HepG2 (cell line): Measurements from ENCODE around the gene HECTD1. TPM values are rescaled to one million over a fixed set of nuclear protein-coding genes. Genes with fewer than 3 reads are reported as not detected.

Source experiments
- ESRRA ChIP-seq: sonication (generic); formaldehyde crosslinking; IDR thresholded peaks from 2 replicates; pipeline ENCODE4 v1.5.1; 2020; ENCODE audit warnings: mild to moderate bottlenecking, low read depth, missing genetic modification reagents
- ETV5 ChIP-seq: IDR thresholded peaks from 2 replicates; pipeline ENCODE4 v1.6.1; 2018; ENCODE audit warnings: missing biosample characterization, missing genetic modification reagents, inconsistent platforms, borderline replicate concordance
- MED1 ChIP-seq: sonication (generic); formaldehyde crosslinking; IDR thresholded peaks from 2 replicates; pipeline ENCODE4 v1.4.0; 2020; ENCODE audit warnings: missing genetic modification reagents
- MEIS1 ChIP-seq: sonication (generic); formaldehyde crosslinking; IDR thresholded peaks from 2 replicates; pipeline ENCODE4 v1.9.0; 2021; ENCODE audit warnings: mild to moderate bottlenecking, missing genetic modification reagents, moderate library complexity, borderline replicate concordance
- MIER3 ChIP-seq: IDR thresholded peaks from 2 replicates; pipeline ENCODE4 v1.6.1; 2016; ENCODE audit warnings: missing compliant biosample characterization, borderline replicate concordance
- NAIF1 ChIP-seq: sonication (generic); formaldehyde crosslinking; IDR thresholded peaks from 2 replicates; pipeline ENCODE4 v1.5.0; 2020; ENCODE audit warnings: mild to moderate bottlenecking, missing genetic modification reagents, borderline replicate concordance
- SIN3B ChIP-seq: fragments of 150-350 bp; IDR thresholded peaks from 2 replicates; pipeline ENCODE4 v1.6.1; 2014; ENCODE audit warnings: low read length
- TEAD3 ChIP-seq: optimal IDR thresholded peaks from 2 replicates; pipeline ENCODE3; 2016; ENCODE audit warnings: borderline replicate concordance
- ZNF383 ChIP-seq: sonication (generic); formaldehyde crosslinking; IDR thresholded peaks from 2 replicates; pipeline ENCODE4 v1.4.0; 2020; ENCODE audit warnings: missing genetic modification reagents, mild to moderate bottlenecking, borderline replicate concordance
- ZNF432 ChIP-seq: sonication (generic); formaldehyde crosslinking; IDR thresholded peaks from 2 replicates; pipeline ENCODE4 v1.5.0; 2020; ENCODE audit warnings: missing genetic modification reagents, mild to moderate bottlenecking, borderline replicate concordance
- ZNF724P ChIP-seq: sonication (generic); formaldehyde crosslinking; IDR thresholded peaks from 2 replicates; pipeline ENCODE4 v1.8.0; 2022; ENCODE audit warnings: missing genetic modification reagents, borderline replicate concordance
- ZNF777 ChIP-seq: sonication (generic); formaldehyde crosslinking; IDR thresholded peaks from 2 replicates; pipeline ENCODE4 v1.4.0; 2020; ENCODE audit warnings: missing genetic modification reagents
- ZNF878 ChIP-seq: sonication (generic); formaldehyde crosslinking; IDR thresholded peaks from 2 replicates; pipeline ENCODE4 v1.8.1; 2023; ENCODE audit warnings: mild to moderate bottlenecking, missing genetic modification reagents, moderate library complexity
- polyA plus RNA-seq, 8 experiments: library from polyadenylated mRNA; depleted of rRNA in 3 of 8; stranded (reverse) in 7 of 8; unstranded in 1 of 8; fragments of >200 nt; fragmentation: Illumina TruSeq in 4 of 8; extraction: Trizol in 4 of 8; gene quantifications; 2 replicates each; pipeline versions ENCODE4 v1.2.1 to v1.2.3, GENCODE V29; 2011 to 2016; ENCODE audit warnings: low read depth in 4 of 8, missing spikeins in 1 of 8, mixed read lengths in 1 of 8; ENCODE audit not compliant: insufficient read depth in 1 of 8
- total RNA-seq, 5 experiments: library from RNA; depleted of rRNA; stranded (reverse); fragments of >200 nt; fragmentation: Illumina TruSeq; extraction: Trizol; gene quantifications; 2 replicates each; pipeline ENCODE4 v1.2.3, GENCODE V29; 2016; ENCODE audit warnings: low read depth in 1 of 5
- TF ChIP-seq, protein P1 (sequence below): sonication (generic); formaldehyde crosslinking; conservative IDR thresholded peaks from 2 replicates; pipeline ENCODE4 v1.4.0; 2020; ENCODE audit warnings: mild to moderate bottlenecking, missing genetic modification reagents, moderate library complexity
- TF ChIP-seq, protein P2 (sequence below): sonication (generic); formaldehyde crosslinking; IDR thresholded peaks from 2 replicates; pipeline ENCODE4 v1.5.0; 2020; ENCODE audit warnings: missing genetic modification reagents
- TF ChIP-seq, protein P3 (sequence below): sonication (generic); formaldehyde crosslinking; IDR thresholded peaks from 2 replicates; pipeline ENCODE4 v1.8.0; 2022; ENCODE audit warnings: mild to moderate bottlenecking, missing genetic modification reagents, moderate library complexity
- TF ChIP-seq, protein P4 (sequence below): sonication (generic); formaldehyde crosslinking; IDR thresholded peaks from 2 replicates; pipeline ENCODE4 v1.8.0; 2022; ENCODE audit warnings: missing genetic modification reagents, mild to moderate bottlenecking, borderline replicate concordance
- TF ChIP-seq, protein P5 (sequence below): sonication (generic); formaldehyde crosslinking; IDR thresholded peaks from 2 replicates; pipeline ENCODE4 v1.4.0; 2020; ENCODE audit warnings: missing genetic modification reagents

HECTD1 gene
- total and polyA plus RNA-seq, 2 of the 13 experiments (the other 11 are each of a cell fraction or from before 2014, with no cell fraction given) = 312 to 560 TPM

DNA sequence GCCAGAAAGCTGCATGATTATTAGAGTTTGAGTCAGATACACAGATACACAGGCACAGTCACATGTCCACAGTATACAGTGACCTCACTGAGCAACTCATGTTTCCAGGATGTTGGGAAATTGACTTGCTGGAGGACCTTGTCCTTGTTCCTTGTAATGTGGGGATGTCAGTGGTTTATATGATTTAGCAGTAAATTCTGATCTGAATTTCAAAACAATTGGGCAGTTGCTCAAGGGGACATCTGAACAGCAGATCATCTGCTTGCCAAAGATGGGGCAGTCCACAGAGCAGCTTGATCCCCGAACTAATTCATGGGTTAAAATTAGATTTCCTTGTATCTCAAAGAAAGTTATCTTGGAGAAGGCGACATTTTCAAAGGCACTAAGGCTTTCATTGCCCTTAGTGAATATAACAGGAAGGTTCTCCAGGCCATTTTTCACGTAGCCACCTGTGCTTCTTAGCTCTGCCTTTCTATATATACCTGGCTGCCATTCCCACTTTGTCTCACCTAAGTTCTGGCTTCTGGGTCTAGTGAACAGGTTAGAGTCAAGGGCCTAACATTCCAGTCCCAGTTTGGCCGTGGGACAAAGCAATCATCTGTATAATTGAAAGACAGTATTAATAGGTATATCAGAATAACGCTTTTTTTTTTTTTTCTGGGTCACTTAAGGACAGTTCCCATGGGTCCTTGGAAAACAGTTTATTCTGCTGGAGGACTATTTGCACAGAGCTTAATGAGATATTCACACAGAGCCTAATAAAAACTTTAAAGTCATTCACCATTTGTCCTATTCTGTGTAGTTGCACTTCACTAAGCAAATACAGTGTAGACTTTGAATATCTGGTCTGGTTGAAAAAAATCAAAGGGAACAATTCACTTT lies 116.5 kb downstream of the HECTD1 start (continued):
- TF ChIP-seq ZNF777 (CRISPR knock-in tag) (0 out of 2 replicates have a peak, but pooled peaks have one; percentile 41), ESRRA (CRISPR knock-in tag) (peak; percentile 48; the same call in 1 of the 2 replicates), NAIF1 (0 out of 2 replicates have a peak, but pooled peaks have one; percentile 34), ZNF878 (CRISPR knock-in tag) (no peak; the same call in 1 of the 2 replicates), SIN3B (no peak), ZNF432 (no peak), ETV5 (CRISPR knock-in tag) (peak; percentile 90), MEIS1 (CRISPR knock-in tag) (peak; percentile 54), MED1 (CRISPR knock-in tag) (peak; percentile 78), ZNF383 (peak; percentile 85; the same call in 1 of the 2 replicates), MIER3 (CRISPR knock-in tag) (peak; percentile 96), ZNF724P (CRISPR knock-in tag) (no peak), TEAD3 (peak; percentile 27)
- TF ChIP-seq, protein P1, sequence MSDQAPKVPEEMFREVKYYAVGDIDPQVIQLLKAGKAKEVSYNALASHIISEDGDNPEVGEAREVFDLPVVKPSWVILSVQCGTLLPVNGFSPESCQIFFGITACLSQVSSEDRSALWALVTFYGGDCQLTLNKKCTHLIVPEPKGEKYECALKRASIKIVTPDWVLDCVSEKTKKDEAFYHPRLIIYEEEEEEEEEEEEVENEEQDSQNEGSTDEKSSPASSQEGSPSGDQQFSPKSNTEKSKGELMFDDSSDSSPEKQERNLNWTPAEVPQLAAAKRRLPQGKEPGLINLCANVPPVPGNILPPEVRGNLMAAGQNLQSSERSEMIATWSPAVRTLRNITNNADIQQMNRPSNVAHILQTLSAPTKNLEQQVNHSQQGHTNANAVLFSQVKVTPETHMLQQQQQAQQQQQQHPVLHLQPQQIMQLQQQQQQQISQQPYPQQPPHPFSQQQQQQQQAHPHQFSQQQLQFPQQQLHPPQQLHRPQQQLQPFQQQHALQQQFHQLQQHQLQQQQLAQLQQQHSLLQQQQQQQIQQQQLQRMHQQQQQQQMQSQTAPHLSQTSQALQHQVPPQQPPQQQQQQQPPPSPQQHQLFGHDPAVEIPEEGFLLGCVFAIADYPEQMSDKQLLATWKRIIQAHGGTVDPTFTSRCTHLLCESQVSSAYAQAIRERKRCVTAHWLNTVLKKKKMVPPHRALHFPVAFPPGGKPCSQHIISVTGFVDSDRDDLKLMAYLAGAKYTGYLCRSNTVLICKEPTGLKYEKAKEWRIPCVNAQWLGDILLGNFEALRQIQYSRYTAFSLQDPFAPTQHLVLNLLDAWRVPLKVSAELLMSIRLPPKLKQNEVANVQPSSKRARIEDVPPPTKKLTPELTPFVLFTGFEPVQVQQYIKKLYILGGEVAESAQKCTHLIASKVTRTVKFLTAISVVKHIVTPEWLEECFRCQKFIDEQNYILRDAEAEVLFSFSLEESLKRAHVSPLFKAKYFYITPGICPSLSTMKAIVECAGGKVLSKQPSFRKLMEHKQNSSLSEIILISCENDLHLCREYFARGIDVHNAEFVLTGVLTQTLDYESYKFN (CRISPR knock-in tag) = peak; percentile 87
- TF ChIP-seq, protein P2, sequence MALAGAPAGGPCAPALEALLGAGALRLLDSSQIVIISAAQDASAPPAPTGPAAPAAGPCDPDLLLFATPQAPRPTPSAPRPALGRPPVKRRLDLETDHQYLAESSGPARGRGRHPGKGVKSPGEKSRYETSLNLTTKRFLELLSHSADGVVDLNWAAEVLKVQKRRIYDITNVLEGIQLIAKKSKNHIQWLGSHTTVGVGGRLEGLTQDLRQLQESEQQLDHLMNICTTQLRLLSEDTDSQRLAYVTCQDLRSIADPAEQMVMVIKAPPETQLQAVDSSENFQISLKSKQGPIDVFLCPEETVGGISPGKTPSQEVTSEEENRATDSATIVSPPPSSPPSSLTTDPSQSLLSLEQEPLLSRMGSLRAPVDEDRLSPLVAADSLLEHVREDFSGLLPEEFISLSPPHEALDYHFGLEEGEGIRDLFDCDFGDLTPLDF (CRISPR knock-in tag) = 0 out of 2 replicates have a peak, but pooled peaks have one; percentile 17
- TF ChIP-seq, protein P3, sequence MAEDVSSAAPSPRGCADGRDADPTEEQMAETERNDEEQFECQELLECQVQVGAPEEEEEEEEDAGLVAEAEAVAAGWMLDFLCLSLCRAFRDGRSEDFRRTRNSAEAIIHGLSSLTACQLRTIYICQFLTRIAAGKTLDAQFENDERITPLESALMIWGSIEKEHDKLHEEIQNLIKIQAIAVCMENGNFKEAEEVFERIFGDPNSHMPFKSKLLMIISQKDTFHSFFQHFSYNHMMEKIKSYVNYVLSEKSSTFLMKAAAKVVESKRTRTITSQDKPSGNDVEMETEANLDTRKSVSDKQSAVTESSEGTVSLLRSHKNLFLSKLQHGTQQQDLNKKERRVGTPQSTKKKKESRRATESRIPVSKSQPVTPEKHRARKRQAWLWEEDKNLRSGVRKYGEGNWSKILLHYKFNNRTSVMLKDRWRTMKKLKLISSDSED = no peak
- TF ChIP-seq, protein P4, sequence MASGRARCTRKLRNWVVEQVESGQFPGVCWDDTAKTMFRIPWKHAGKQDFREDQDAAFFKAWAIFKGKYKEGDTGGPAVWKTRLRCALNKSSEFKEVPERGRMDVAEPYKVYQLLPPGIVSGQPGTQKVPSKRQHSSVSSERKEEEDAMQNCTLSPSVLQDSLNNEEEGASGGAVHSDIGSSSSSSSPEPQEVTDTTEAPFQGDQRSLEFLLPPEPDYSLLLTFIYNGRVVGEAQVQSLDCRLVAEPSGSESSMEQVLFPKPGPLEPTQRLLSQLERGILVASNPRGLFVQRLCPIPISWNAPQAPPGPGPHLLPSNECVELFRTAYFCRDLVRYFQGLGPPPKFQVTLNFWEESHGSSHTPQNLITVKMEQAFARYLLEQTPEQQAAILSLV = peak; percentile 72; the same call in 1 of the 2 replicates
- TF ChIP-seq, protein P5, sequence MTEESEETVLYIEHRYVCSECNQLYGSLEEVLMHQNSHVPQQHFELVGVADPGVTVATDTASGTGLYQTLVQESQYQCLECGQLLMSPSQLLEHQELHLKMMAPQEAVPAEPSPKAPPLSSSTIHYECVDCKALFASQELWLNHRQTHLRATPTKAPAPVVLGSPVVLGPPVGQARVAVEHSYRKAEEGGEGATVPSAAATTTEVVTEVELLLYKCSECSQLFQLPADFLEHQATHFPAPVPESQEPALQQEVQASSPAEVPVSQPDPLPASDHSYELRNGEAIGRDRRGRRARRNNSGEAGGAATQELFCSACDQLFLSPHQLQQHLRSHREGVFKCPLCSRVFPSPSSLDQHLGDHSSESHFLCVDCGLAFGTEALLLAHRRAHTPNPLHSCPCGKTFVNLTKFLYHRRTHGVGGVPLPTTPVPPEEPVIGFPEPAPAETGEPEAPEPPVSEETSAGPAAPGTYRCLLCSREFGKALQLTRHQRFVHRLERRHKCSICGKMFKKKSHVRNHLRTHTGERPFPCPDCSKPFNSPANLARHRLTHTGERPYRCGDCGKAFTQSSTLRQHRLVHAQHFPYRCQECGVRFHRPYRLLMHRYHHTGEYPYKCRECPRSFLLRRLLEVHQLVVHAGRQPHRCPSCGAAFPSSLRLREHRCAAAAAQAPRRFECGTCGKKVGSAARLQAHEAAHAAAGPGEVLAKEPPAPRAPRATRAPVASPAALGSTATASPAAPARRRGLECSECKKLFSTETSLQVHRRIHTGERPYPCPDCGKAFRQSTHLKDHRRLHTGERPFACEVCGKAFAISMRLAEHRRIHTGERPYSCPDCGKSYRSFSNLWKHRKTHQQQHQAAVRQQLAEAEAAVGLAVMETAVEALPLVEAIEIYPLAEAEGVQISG (CRISPR knock-in tag) = peak; percentile 36; the same call in 1 of the 2 replicates
